ENCODE results near the gene IQSEC2. TPM values are rescaled to one million over a fixed set of nuclear protein-coding genes. Genes with fewer than 3 reads are reported as not detected.

The IQSEC2 gene
- total RNA-seq, 4 donors from 2014 or later: 10.1 to 25.7 (median 16.8) TPM

DNA sequence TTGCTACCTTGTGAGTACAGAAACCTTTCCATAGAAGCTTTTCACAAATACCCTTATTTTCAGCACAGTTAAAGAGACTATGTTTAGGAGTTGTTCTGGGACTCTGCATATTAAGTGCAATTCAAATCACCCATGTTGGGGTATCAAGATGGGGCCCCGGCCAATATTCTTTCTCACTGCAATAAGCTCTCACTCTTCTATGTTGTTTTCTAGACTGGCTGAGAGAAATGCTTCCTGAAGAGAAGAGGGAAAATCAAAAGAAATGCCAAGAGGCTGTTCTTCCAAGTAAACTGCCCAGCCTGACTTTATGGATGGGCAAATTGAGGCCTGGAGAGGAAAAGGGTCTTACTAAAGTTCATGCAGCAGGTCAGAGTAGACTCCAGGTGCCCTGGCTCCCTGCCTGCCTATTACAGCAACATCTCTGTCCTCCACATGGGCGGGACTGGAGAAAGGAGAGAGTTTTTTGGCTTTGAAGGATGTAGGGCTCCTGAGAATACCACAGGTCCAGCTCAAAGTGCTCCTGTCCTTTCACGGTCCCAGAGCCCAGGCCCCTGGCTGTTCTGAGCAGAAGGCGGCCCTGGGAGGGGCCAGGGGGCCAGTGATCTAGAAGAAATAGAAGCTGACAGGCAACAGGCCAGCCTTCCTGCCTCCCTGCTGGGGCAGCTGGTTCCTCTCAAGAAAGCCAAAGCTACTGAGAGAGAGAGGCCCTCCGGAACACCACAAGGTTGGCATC, 745 bp upstream of the IQSEC2 start:
- 66% methylated on average over 3 of the region's 5 CpGs; no CpG with 5 or more reads in 1 of the 2 donors for WGBS, 2 donors (ENCODE audit: low coverage in 1 of 2)
- Histone ChIP-seq H3K27ac (peak overlapping the region; percentile 15 to 82 (median 74)), H3K9me3 (no peaks in the 10 kb centered on the region), H3K27me3 (no peaks in the 10 kb centered on the region), H3K4me3 (no peak overlapping the region), H3K36me3 (no peaks in the 10 kb centered on the region), H3K4me1 (peaks cover 6 to 60% (median 17%) of the 10 kb centered on the region in 3 donors)
- no peak for TF ChIP-seq POLR2A (IDR thresholded peaks at IDR 0.05)
- TF ChIP-seq POLR2AphosphoS5 (IDR thresholded peaks at IDR 0.05): no peak
- TF ChIP-seq, protein P1, sequence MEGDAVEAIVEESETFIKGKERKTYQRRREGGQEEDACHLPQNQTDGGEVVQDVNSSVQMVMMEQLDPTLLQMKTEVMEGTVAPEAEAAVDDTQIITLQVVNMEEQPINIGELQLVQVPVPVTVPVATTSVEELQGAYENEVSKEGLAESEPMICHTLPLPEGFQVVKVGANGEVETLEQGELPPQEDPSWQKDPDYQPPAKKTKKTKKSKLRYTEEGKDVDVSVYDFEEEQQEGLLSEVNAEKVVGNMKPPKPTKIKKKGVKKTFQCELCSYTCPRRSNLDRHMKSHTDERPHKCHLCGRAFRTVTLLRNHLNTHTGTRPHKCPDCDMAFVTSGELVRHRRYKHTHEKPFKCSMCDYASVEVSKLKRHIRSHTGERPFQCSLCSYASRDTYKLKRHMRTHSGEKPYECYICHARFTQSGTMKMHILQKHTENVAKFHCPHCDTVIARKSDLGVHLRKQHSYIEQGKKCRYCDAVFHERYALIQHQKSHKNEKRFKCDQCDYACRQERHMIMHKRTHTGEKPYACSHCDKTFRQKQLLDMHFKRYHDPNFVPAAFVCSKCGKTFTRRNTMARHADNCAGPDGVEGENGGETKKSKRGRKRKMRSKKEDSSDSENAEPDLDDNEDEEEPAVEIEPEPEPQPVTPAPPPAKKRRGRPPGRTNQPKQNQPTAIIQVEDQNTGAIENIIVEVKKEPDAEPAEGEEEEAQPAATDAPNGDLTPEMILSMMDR (IDR thresholded peaks at IDR 0.05): no peak
- TF ChIP-seq EP300 (IDR thresholded peaks at IDR 0.05): no peak
- ATAC-seq: no peak

DNA sequence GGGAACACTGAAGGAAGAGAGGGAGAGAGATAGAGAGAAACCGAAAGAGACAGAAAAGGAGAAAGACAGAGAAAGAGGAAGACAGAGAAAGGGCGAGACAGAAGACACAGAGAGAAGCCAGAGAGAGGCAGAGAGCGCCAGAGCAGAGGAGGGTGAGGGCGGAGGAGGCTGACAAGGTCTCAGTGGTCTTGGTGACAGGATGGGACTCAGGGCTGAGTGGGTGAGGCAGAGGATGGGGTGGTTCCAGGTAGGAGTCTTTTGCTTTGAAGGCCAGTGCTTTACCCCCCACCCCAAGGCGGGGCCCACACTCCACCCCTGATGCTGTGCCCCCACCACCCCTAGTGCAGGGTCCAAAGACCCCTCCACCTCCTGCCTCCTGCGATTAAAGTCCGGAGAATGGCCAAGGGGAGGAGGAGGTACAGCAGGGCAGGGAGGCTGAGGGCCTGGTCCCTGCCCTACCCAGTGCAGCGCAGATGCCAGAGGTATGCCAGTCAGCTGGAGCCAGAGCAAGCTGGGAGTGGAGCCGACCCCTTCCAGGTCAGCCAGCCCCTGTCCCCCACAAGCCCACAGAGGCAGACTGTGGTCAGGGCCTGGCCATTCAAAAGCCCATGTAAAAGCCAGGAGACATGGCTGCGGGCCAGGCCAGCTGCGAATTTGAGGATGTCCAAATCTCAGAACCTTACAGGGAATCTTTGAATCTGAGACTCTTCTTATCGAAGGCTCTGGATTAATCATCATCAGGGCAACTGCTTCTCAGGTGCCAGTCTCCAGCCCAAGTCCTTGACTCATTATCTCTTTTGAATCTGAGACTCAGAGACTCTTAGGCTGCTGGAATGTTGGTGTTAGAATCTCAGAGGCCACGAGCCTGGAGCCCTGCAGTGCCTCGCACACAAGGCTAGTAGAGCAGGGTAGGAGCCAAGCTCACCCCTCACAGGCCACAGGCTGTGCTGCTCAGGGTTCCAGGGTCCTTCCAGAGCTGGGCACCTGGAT, 758 bp downstream of the IQSEC2 start:
- TF ChIP-seq POLR2A (IDR thresholded peaks at IDR 0.05) (no peak), POLR2AphosphoS5 (IDR thresholded peaks at IDR 0.05) (no peak), EP300 (IDR thresholded peaks at IDR 0.05) (no peak)
- TF ChIP-seq, protein P1 (IDR thresholded peaks at IDR 0.05): no peak
- peak; percentile 28 for ATAC-seq
- Histone ChIP-seq H3K9me3 (no peaks in the 10 kb centered on the region), H3K4me1 (peaks cover 6 to 47% (median 16%) of the 10 kb centered on the region in 3 donors), H3K27me3 (no peaks in the 10 kb centered on the region), H3K27ac (peak overlapping the region; percentile 7 to 82 (median 74)), H3K36me3 (no peaks in the 10 kb centered on the region), H3K4me3 (peak overlapping the region; percentile 27 to 50)
- WGBS, 2 donors (ENCODE audit: low coverage in 1 of 2): 46 to 56% methylated on average over 4 to 6 of the region's 14 CpGs

DNA sequence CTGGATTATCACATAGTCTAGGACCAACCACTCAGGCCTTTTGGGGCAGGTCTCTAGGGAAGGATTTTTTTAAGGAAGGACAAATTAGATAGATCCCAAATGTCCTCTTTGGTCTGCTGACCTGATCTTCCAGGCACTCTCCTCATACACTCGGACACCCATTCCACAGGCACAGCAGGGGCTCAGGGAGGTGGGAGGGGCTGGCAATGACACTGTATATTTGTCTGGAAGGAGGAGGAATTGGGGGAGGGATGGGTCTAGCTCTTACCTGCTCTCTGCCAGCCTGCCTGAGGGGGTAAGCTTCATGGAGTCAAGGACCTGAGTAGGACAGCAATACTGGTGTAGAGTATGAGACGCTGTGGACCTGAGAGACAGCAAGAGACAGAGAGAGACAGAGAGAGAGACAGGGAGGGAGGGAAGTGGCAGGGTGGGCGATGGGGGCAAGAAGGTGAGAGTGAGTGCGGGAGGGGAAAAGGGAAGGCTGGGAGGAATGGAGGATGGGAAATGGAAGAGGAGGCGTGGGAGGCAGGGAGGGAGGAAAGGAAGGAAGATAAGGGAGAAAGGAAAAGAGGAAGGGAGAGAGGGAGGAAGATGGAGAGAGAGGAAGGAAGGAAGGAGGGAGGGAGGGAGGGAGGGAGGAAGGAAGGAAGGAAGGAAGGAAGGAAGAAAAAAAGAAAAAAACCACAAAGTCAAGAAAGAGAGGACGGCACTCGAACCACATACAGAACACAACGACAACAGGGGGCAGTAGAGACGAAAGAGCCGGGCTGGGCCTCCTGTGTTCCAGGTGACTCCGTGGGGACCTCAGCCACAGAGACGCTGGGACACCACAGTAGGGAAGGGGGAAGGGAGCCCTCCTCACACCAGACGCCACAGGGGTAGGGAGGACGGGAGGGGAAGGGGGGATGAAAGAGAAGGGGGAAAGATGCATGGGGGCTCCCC, 1.8 kb downstream of the IQSEC2 start:
- H3K9me3 ChIP-seq: no peaks in the 10 kb centered on the region
- ATAC-seq: no peak
- TF ChIP-seq POLR2AphosphoS5 (IDR thresholded peaks at IDR 0.05) (no peak), POLR2A (IDR thresholded peaks at IDR 0.05) (no peak), EP300 (IDR thresholded peaks at IDR 0.05) (no peak)
- TF ChIP-seq, protein P1 (IDR thresholded peaks at IDR 0.05): no peak
- H3K4me3 ChIP-seq: peak overlapping the region in 1 of 2 donors; percentile 50
- H3K36me3 ChIP-seq: no peaks in the 10 kb centered on the region
- 48 to 76% methylated on average over 4 to 9 of the region's 14 CpGs for WGBS, 2 donors (ENCODE audit: low coverage in 1 of 2)
- no peak overlapping the region for H3K27ac ChIP-seq
- H3K4me1 ChIP-seq: peaks cover 6 to 37% (median 16%) of the 10 kb centered on the region in 3 donors
- H3K27me3 ChIP-seq: no peaks in the 10 kb centered on the region

DNA sequence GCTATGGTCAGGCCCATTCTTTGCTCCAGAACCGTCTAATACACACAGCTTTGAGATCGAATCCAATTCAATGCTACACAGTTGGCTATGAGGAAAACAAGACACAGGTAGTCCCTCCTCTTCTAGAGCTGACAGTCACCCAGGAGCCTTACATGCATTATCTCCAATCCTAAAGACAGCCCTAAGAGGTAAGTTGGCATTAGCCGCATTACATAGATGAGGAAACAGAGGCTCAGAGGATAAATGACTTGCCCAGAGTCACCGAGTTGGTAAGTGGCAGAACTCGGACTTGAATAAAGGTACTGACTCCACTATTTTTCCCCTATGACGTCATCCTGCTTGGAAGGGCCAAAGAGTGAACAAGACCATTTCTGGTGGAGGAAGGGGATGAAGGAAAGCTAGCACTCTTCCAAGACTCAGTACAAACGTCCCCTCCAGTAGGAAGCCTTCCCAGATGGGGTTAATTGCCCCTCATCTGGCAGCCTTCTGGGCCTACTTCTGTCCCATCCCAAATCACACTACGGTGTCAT, 8.5 kb downstream of the IQSEC2 start:
- H3K9me3 ChIP-seq: no peaks in the 10 kb centered on the region
- H3K27me3 ChIP-seq: no peaks in the 10 kb centered on the region
- no peak overlapping the region for H3K4me3 ChIP-seq
- no peaks in the 10 kb centered on the region for H3K4me1 ChIP-seq
- TF ChIP-seq, protein P1 (IDR thresholded peaks at IDR 0.05): no peak
- TF ChIP-seq EP300 (IDR thresholded peaks at IDR 0.05): no peak
- no peak for TF ChIP-seq POLR2AphosphoS5 (IDR thresholded peaks at IDR 0.05)
- TF ChIP-seq POLR2A (IDR thresholded peaks at IDR 0.05): no peak
- WGBS, 2 donors (ENCODE audit: low coverage in 1 of 2): 70% methylated on average over 4 of the region's 8 CpGs; no CpG with 5 or more reads in 1 of the 2 donors
- ATAC-seq: no peak
- no peaks in the 10 kb centered on the region for H3K36me3 ChIP-seq
- no peak overlapping the region for H3K27ac ChIP-seq
